Activated CD4-positive, alpha-beta T cell treated with anti-CD3 and anti-CD28 coated beads for 4 hours (primary cell): ENCODE results near the gene CBFA2T2.
A peak's percentile ranks its signal among the peaks of the same experiment; 100 is the strongest.

Experiments used
- DNase-seq, 2 donors: peaks; one replicate each; pipeline ENCODE4 v3.0.0-alpha.2; 2020

CBFA2T2 gene

DNA sequence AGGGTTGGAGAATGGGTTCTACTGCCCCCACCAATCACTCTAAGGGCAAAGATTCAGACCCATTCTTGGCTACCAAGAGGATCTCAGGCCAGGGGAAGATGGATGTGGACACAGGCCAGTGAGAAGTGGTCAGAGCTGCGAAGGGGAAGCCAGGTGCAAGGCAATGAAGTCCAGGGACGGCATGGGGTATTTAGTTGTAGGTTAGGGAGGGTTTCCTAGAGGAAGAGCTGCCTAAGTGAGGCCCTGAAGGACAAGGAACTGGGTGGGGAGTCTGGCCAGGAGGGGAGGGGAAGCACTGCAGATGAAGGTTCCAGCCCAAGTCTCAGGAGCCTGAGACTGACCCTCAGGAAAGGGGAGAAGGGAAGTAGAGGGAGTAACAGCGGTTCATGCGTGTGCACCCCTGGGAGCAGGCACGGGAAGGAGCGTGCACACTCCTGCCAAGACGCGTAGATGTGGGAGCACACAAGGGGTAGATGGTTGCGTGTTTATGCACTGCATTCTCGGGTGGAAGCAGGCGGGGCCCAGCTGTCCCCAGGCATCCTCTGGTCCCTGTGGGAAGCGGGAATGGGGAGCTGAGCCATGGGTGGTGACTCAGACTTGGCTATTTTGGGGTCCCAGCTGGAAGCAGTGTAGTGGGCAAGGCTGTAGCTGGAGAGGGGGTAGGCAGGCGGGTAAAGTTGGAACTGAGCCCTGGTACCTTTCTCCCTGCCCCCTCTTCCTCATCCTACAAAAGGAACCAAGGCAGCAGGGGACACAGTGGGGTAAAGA, 180.2 kb downstream of the CBFA2T2 start:
- DNase-seq = no peak

- no peak for DNase-seq
Measured at GRCh38 chr20:33670715-33671499, 181.0 kb downstream of the CBFA2T2 start.

GRCh38 chr20:33671573-33672288, 181.8 kb downstream of the CBFA2T2 start:
- no peak for DNase-seq

DNA sequence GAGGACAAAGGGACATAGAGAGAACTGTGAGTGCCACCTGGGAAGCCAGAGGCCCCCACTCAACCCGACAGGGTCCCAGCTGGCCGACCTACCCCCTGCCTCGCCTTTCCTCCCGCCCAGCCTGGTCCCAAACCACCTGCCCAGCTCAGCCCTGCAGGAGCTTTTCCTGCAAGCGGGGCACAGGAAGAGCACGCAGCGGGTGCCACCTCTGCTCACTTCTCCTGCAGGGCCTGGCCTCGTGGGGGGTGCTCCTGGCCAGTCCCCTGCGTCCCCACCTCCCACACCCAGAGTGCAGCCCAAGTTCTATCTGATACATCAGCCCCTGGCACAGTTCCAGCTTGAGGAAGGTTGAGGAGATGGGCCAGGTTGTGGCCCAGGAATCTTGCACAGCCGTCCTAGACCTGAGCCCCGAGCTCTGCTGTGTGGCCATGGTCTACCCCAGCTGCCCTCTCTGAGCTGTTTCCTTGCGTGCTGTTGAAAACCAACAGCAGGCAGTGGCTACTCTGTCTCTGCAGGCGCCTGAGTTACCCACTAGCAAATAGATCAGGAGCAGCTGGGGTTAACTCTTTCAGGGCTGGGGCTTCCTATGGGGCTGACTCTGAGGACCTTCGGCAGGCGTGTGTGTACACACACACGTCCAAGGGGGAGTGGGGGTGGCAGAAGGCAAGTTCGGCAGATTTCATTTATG, 182.7 kb downstream of the CBFA2T2 start:
- DNase-seq = no peak

GRCh38 chr20:33673114-33673409, 183.2 kb downstream of the CBFA2T2 start:
- DNase-seq = no peak

- no peak for DNase-seq
Measured at GRCh38 chr20:33673410-33674293, 183.8 kb downstream of the CBFA2T2 start.

GRCh38 chr20:33674294-33675135, 184.6 kb downstream of the CBFA2T2 start, which contains the start of gene NECAB3:
Gene NECAB3, minus strand, starts transcription at chr20:33674428. Its CDS starts 76 bp downstream, at chr20:33674352.
- DNase-seq = peak; percentile 37 to 53

GRCh38 chr20:33675136-33675959, 185.5 kb downstream of the CBFA2T2 start:
- no peak for DNase-seq

GRCh38 chr20:33676121-33676520, 186.2 kb downstream of the CBFA2T2 start:
- no peak for DNase-seq

DNA sequence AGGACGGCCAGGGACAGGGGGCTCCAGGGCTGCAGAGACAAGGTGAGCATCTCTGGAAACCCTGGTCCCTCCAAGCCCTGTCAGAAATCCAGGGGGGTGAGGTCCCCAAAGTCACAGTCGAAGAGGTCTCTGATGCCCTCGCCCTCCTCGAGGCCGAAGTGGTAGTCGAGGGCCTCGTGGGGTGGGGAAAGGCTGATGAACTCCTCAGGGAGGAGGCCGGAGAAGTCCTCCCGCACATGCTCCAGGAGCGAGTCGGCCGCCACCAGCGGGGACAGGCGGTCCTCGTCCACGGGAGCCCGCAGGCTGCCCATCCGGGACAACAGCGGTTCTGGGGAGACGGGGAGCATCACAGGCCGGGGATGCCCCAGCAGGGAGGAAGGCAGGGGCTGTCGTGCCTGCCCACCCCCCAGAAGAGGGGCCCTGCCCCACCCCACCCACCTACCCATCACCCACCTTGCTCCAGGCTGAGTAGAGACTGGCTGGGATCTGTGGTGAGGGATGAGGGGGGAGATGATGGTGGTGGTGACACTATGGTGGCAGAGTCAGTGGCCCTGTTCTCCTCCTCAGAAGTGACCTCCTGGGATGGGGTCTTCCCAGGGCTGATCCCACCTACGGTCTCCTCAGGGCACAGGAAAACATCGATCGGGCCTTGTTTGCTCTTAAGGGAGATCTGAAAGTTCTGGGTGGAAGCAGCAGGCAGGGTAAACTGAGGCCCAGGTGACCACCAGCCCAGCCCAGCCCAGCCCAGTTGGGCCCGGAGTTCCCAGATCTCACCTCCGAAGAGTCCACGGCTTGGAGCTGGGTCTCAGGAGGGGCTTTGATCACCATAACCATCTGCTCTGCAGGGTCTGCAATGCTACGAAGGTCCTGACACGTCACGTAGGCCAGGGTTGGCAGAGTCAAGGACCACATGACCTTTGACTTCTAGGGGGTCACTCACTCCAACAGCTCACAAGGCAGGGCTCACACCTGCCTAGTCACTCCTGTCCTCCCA, 187.1 kb downstream of the CBFA2T2 start:
- DNase-seq = no peak

GRCh38 chr20:33677991-33678702, 188.3 kb downstream of the CBFA2T2 start:
- DNase-seq = no peak

DNA sequence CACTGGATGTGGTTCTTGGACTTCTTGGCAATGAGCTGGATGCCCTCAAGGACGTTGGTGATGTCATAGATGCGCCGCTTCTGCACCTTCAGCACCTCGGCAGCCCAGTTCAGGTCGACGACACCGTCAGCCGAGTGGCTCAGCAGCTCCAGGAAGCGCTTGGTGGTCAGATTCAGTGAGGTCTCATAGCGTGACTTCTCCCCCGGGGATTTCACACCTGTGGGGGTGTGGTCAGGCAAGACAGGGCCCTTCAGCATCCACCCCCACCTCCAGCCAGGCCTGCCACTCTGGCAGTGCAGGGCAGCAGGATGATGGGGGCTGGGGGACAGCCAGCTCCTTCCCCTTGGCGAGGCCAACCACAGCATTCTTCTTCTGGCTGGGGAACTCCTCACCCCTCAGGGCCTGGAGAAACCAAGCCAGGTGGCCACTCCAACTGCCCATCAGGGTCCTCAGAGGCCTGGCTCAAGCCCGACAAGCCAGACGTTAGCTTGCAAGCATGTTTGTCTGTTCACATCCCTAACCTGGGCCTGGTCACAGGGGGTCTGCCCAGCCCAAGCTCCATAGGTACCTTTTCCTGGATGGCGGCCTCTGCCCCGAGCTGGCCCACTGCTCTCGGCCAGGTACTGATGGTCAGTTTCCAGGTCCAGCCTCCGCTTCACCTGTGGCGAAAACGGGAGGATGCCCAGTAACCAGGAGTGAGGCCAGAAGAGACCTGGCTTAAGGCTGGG, 190.0 kb downstream of the CBFA2T2 start:
- DNase-seq = no peak

DNA sequence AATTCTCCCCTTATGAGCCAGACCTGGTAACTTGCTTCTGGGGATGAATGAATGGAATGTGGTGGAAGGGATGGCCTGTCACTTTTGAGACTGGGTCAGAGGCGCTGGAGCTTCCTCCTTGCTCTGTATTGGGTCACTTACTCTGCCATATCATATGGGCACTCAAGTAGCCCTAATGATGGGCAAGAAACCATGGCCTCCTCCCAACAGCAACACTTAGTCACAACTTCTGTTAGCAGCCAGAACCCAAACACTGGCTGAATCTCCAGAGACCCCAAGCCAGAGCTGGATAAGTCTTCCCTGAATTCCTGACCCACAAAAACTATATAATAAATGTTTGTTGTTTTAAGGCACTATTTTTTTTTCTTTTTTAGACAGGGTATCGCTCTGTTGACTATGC, 190.8 kb downstream of the CBFA2T2 start:
- DNase-seq = no peak

GRCh38 chr20:33681288-33681687, 191.4 kb downstream of the CBFA2T2 start:
- no peak for DNase-seq

DNA sequence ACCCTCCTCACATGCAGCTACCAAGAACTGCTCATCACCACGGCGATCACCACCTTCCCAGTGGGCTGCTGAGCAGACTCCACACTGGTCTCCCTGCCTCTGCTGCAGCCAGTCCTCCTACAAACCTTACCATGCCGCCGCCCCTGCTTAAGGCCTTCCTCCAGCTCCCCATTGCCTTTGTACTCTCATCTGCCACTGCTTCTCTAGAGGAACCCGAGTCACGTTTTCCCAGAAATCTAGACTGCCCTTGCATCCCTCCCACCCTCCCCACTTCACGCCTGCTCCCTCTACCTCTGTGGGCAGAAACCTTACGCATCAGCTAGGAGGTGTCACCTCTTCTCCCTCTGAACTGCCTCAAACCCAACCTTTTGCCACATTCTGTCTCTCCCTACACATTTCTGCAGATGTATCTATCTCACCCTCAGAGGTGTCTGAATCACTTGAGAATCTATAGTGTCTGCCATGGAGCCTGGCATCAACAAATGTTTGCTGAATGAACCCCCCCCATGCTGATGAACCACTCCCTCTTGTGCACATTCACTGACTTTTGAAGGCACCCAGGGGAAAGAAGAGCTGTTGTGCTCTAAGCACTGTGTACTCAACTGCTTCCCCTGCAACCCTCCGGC, 191.9 kb downstream of the CBFA2T2 start:
- no peak for DNase-seq

DNA sequence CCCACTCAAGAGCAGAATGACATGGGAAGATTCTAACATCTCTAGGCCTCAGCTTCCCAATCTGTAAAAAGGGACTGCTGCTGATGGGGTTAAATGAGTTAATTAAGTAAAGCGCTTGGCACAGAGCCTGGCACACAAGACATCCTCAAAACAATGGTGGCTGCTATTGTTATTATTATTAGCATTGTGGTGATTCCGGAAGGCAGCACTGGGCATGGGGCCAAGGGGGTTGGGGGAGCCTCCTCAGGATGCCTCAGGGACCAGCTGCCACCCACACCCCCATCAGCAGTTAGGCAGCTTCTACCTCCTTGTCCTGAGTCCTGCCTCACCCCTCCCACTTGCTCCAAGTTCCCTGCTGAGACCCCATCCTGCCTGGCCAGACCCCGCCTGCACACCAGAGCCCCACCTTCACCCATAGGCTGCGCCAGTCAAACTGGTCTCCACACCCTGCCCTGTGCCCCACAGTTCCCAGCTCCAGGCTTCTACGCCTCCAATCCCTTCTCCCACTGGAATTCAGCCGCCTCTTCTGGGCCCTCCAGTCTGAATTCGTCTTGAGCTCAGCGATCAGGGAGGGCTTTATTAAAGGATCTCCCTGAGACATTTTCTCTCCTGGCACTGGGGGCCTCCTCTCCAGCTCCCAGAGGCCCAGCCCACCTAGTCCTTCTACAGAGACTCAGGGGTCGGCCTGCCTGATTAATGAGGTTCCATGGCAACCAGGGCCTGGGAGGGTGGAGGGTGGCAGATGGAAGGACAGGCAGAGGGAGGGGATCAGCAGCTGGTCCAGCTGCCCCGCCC, 194.8 kb downstream of the CBFA2T2 start:
- DNase-seq = no peak
